Karpas-422 (cell line): ENCODE results near the gene SCUBE2. TPM values are rescaled to one million over a fixed set of nuclear protein-coding genes. Genes with fewer than 3 reads are reported as not detected.

Experiments
- DNase-seq: peaks from one replicate; pipeline ENCODE4 v3.0.0-alpha.2; 2015
- H2AFZ ChIP-seq: fragments of 200-600 bp; sonication (generic); 2 replicates; pipeline ENCODE4 v1.6.1; 2014; ENCODE audit warnings: antibody characterized with exemption, low read length, mixed read lengths
- H3K27ac ChIP-seq: fragments of 200-600 bp; sonication (generic); 2 replicates; pipeline ENCODE4 v1.5.1; 2014; ENCODE audit warnings: mild to moderate bottlenecking, low read length, moderate library complexity
- H3K27me3 ChIP-seq: fragments of 200-600 bp; sonication (generic); 2 replicates; pipeline ENCODE4 v1.6.1; 2014; ENCODE audit warnings: low read length, mixed read lengths
- H3K36me3 ChIP-seq: fragments of 200-600 bp; sonication (generic); 2 replicates; pipeline ENCODE4 v1.6.1; 2014; ENCODE audit warnings: low read length, mixed read lengths; ENCODE audit not compliant: insufficient read depth
- H3K4me1 ChIP-seq: fragments of 200-600 bp; sonication (generic); 2 replicates; pipeline ENCODE4 v1.6.1; 2014; ENCODE audit warnings: mild to moderate bottlenecking, low read length, mixed read lengths
- H3K4me2 ChIP-seq: fragments of 200-600 bp; sonication (generic); 2 replicates; pipeline ENCODE4 v1.6.1; 2014; ENCODE audit warnings: low read length, low read depth, mild to moderate bottlenecking; ENCODE audit not compliant: poor library complexity, severe bottlenecking
- H3K4me3 ChIP-seq: fragments of 200-600 bp; sonication (generic); 2 replicates; pipeline ENCODE4 v1.5.1; 2014; ENCODE audit warnings: mild to moderate bottlenecking, antibody characterized with exemption, low read length, mixed read lengths
- H3K79me2 ChIP-seq: fragments of 200-600 bp; sonication (generic); 2 replicates; pipeline ENCODE4 v1.6.1; 2014; ENCODE audit warnings: mild to moderate bottlenecking, low read length, mixed read lengths
- H3K9ac ChIP-seq: fragments of 200-600 bp; sonication (generic); 2 replicates; pipeline ENCODE4 v1.6.0; 2014; ENCODE audit warnings: low read length
- H3K9me2 ChIP-seq: fragments of 200-600 bp; sonication (generic), shearing (Covaris generic); replicated peaks from 2 replicates; pipeline ENCODE4 v1.6.0; 2014; ENCODE audit warnings: mild to moderate bottlenecking, low read length, moderate library complexity; ENCODE audit not compliant: insufficient read depth
- H3K9me3 ChIP-seq: fragments of 300-700, 200-600 bp; sonication (generic); 2 replicates; pipeline ENCODE4 v1.6.1; 2014; ENCODE audit warnings: low read length, mixed read lengths
- H4K20me1 ChIP-seq: fragments of 200-600 bp; sonication (generic); 2 replicates; pipeline ENCODE4 v1.6.1; 2014; ENCODE audit warnings: mild to moderate bottlenecking, antibody characterized with exemption, low read length, low read depth; ENCODE audit not compliant: insufficient read depth
- total RNA-seq: library from RNA; depleted of rRNA; stranded (reverse); fragments of >200 nt; shearing (Covaris generic); gene quantifications from 2 replicates; pipeline ENCODE4 v1.2.3, GENCODE V29; 2014; ENCODE audit warnings: low replicate concordance

SCUBE2 gene
- total RNA-seq, 1 experiment from 2014 or later = not detected

DNA sequence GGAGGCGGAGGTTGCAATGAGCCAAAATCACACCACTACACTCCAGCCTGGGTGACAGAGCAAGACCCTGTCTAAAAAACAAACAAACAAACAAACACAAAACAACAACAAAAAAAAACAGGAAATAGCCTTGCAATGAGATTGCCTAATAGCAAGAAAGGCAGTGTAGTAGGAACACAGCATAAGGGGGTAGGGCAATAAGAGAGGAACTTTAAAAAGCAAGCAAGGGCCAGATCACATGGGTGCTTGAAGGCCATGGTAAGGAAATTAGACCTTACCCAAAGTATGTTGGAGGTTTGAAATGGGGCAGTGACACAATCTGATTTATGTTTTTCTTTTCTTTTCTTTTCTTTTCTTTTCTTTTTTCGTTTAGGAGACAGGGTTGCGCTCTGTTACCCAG, 52.9 kb downstream of the SCUBE2 start:
- no peak for DNase-seq
- Histone ChIP-seq H3K79me2 (no peaks in the 10 kb centered on the region), H3K9me3 (no peaks in the 10 kb centered on the region), H2AFZ (no peak overlapping the region), H3K27me3 (no peaks in the 10 kb centered on the region), H3K27ac (no peak overlapping the region), H3K9ac (no peak overlapping the region), H3K36me3 (no peaks in the 10 kb centered on the region), H4K20me1 (no peaks in the 10 kb centered on the region), H3K9me2 (no peaks in the 10 kb centered on the region), H3K4me3 (no peak overlapping the region), H3K4me2 (no peak overlapping the region), H3K4me1 (no peaks in the 10 kb centered on the region; the same call in 1 of the 2 replicates)

DNA sequence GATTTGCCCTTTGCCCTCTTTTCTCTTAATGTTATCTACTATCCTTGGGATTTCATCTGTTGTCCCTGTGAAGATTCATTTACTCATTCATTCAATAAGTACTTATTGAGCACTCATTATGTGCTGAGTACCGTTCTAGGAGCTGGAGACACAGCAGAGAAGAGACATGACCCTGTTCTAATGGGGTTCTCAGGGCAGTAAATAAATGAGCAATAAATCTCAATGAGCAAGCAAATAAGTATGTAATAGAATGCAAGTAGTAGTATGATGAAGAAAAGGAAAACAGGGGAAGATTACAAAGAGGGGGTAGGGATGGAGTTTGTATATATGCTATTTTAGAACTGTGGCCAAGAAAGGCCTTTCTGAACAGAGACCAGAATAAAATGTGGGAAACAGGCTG, 53.4 kb downstream of the SCUBE2 start:
- no peaks in the 10 kb centered on the region for H3K36me3 ChIP-seq
- no peaks in the 10 kb centered on the region for H4K20me1 ChIP-seq
- no peak overlapping the region for H3K9ac ChIP-seq
- H3K4me2 ChIP-seq = no peak overlapping the region
- H3K27me3 ChIP-seq = no peaks in the 10 kb centered on the region
- no peak overlapping the region for H3K27ac ChIP-seq
- H3K9me3 ChIP-seq = no peaks in the 10 kb centered on the region
- no peak overlapping the region for H2AFZ ChIP-seq
- H3K4me3 ChIP-seq = no peak overlapping the region
- H3K4me1 ChIP-seq = no peaks in the 10 kb centered on the region; the same call in 1 of the 2 replicates
- no peaks in the 10 kb centered on the region for H3K79me2 ChIP-seq
- no peak for DNase-seq
- H3K9me2 ChIP-seq = no peaks in the 10 kb centered on the region

DNA sequence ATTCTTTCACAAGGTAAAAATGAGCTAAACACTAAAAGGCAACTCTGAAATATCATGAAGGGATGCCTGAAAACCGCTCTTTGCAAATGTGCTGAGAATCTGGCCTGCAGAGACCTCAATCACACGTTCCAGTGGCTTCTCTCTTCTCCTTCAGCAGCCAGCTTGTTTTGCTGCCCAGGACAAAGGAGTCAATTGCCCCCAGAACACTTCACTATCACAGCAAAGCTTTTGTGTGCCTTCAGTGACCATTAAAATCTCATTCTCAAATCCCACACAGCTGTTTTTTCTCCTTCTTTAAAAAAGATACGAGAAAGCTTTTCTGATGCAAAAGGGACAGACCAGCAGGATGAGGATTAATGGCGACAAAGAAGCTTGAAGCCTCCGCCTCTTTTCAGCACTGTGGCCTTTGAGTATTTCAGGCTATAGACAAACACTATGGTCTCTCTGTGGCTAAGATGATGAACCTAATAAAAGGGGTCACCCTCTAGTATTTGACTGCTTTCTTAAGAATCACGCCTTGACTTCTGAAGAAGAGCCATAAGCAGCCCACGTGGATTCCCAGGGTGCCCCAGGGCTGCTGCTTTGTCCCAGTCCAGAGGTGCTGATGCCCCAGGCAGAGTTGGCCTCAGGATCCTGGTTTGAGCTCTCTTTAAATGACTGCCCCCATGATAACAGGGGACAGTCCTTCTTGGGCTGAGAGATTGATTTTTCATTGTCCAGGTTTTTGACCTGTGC, 54.2 kb downstream of the SCUBE2 start:
- H3K27ac ChIP-seq = no peak overlapping the region
- no peaks in the 10 kb centered on the region for H3K79me2 ChIP-seq
- H2AFZ ChIP-seq = no peak overlapping the region
- H3K4me1 ChIP-seq = no peaks in the 10 kb centered on the region; the same call in 1 of the 2 replicates
- no peaks in the 10 kb centered on the region for H3K27me3 ChIP-seq
- H3K36me3 ChIP-seq = no peaks in the 10 kb centered on the region
- no peak overlapping the region for H3K4me3 ChIP-seq
- no peaks in the 10 kb centered on the region for H3K9me3 ChIP-seq
- no peak overlapping the region for H3K9ac ChIP-seq
- no peak overlapping the region for H3K4me2 ChIP-seq
- H3K9me2 ChIP-seq = no peaks in the 10 kb centered on the region
- no peak for DNase-seq
- H4K20me1 ChIP-seq = no peaks in the 10 kb centered on the region

DNA sequence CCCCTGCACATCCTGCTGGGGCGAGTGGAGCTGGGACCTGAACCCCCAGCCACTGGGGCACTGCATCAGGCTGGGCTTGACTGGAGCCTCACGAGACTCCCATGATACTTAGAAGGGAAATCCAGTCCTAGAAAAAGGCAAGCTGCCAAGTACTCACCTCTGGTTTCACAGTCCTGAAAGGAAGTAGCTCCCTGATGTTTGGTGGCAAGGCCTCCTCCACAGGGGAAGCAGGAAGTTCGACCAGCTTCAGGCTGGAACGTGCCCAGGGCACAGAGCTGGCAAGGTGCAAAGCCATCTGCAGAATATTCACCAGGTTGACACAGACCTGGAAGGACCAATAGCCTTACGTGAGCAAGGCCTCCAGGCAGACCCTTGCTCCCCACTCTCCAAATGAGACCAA, 60.8 kb downstream of the SCUBE2 start:
- H3K9ac ChIP-seq = no peak overlapping the region
- H3K4me3 ChIP-seq = no peak overlapping the region
- no peaks in the 10 kb centered on the region for H4K20me1 ChIP-seq
- no peaks in the 10 kb centered on the region for H3K27me3 ChIP-seq
- no peak overlapping the region for H2AFZ ChIP-seq
- H3K27ac ChIP-seq = no peak overlapping the region
- H3K4me1 ChIP-seq = no peaks in the 10 kb centered on the region; the same call in 1 of the 2 replicates
- H3K4me2 ChIP-seq = no peak overlapping the region
- H3K9me3 ChIP-seq = no peaks in the 10 kb centered on the region
- no peaks in the 10 kb centered on the region for H3K79me2 ChIP-seq
- no peak for DNase-seq
- H3K36me3 ChIP-seq = no peaks in the 10 kb centered on the region
- H3K9me2 ChIP-seq = no peaks in the 10 kb centered on the region

DNA sequence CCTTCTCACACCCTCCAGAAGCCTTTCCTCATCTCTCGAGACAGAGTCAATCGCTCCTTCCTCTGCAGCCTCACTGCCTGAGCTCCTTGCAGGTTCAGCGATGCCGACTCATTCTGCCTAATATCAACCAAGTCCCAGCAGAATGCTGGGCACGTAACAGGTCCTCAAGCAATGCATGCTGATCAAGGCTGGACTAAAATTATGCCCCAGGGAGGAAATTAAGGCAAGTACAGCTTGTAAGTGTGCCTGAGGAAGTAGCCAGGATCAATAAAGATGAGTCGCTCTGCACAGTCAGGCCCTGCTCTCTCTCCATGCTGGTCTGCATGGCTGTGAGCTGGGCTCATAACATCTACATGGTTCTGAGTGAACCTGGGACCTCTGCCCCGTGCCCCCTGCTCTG, 62.0 kb downstream of the SCUBE2 start:
- no peaks in the 10 kb centered on the region for H4K20me1 ChIP-seq
- H3K9me3 ChIP-seq = no peaks in the 10 kb centered on the region
- no peaks in the 10 kb centered on the region for H3K27me3 ChIP-seq
- H3K9me2 ChIP-seq = no peaks in the 10 kb centered on the region
- no peak for DNase-seq
- no peaks in the 10 kb centered on the region for H3K4me1 ChIP-seq
- no peaks in the 10 kb centered on the region for H3K36me3 ChIP-seq
- no peak overlapping the region for H3K9ac ChIP-seq
- H3K4me2 ChIP-seq = no peak overlapping the region
- H3K79me2 ChIP-seq = no peaks in the 10 kb centered on the region
- no peak overlapping the region for H2AFZ ChIP-seq
- no peak overlapping the region for H3K4me3 ChIP-seq
- H3K27ac ChIP-seq = no peak overlapping the region

DNA sequence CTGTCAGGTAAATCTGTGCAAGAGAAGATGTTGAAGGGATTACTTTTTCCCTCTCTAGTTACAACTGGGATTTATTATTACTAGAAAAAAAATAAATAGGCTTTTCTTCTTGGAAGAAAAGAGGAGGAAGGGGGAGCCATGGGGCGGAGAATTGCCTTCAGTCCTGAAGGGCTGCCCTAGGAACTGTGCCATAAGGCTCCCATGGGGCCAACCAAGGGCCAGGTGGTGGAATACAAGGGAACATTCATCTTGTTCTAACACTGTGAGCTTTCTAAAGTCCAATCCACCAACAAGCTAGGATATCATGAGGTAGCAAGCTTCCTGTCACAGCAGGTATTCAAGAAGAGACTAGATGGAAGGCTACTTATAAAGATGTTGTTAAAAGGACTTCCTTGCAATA, 62.8 kb downstream of the SCUBE2 start:
- Histone ChIP-seq H4K20me1 (no peaks in the 10 kb centered on the region), H3K4me2 (no peak overlapping the region), H3K27ac (no peak overlapping the region), H3K4me1 (no peaks in the 10 kb centered on the region), H3K27me3 (no peaks in the 10 kb centered on the region), H3K36me3 (no peaks in the 10 kb centered on the region), H3K4me3 (no peak overlapping the region), H3K9me2 (no peaks in the 10 kb centered on the region), H3K9ac (no peak overlapping the region), H2AFZ (no peak overlapping the region), H3K9me3 (no peaks in the 10 kb centered on the region), H3K79me2 (no peaks in the 10 kb centered on the region)
- no peak for DNase-seq

DNA sequence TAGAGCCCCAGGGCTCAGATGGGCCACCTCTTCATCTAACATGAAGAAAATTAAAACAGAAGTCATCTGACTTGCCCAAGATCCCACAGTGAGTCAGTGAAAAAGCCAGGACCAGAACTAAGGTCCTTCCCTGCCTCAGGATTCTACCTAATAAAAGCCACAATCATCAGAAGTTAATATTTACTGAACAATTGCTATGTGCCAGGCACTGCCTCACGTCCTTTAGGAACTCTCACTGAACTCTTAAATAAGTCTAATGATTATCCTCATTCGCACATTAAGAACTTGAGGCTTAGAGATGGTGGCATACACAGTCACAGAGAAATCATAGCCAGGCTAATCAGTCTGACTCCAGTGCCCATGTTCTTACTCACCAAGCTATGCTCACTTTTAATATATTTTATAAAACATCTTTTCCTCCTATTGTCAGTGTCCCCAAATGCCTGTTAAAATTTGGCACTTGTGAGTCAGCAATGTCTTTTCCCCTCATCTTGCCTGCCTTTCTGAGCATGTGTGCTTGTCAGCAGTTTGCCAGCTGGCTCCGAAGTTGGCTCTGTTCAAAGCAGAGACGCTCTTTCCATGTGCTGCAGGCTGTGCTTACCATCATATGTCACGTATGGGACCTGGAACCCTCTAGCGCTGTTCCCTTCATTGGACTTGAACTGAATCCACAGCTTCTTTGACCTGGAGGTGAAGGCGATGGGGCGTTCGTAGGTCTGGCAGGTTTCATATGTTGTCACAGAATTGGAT, 66.1 kb downstream of the SCUBE2 start:
- Histone ChIP-seq H3K27ac (no peak overlapping the region), H3K4me2 (no peak overlapping the region), H3K4me3 (no peak overlapping the region), H3K9me2 (no peaks in the 10 kb centered on the region), H3K36me3 (no peaks in the 10 kb centered on the region), H4K20me1 (no peaks in the 10 kb centered on the region), H2AFZ (no peak overlapping the region), H3K27me3 (no peaks in the 10 kb centered on the region), H3K4me1 (peaks cover 4% of the 10 kb centered on the region), H3K9ac (no peak overlapping the region), H3K79me2 (no peaks in the 10 kb centered on the region), H3K9me3 (no peaks in the 10 kb centered on the region)
- DNase-seq = no peak

DNA sequence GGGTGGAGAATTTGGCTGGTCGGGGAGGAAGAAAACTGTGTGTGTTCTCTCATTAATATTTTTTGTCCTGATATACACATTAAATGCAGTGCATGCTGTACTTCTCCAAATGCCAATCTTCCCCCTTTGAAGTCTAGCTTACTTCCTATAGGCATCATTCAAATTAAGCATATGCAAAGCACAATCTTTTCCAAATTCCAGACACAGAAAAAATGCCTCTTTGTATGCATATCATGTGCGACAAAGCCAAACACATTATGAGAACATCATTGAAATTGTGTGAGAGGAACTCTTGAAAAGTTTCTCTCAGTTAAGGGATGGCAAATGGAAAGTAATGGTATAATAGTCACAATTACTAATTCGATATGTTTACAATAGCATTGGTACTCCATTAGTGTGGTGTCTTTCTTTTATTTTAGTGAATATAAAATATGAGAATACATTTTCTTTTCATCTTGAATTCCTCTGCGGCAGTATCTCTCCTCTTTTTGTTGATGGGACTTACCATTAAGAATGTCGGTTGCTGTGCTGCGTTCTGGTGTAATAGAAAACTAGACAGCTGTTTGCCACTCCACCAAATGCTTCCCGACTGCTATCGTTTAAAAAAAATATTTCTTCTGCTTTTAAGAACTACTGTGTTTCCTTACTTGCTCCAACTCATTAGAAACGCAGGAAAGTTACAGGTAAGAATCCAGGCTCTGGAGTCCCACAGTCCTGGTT, 68.3 kb downstream of the SCUBE2 start:
- Histone ChIP-seq H3K9ac (no peak overlapping the region), H3K27me3 (no peaks in the 10 kb centered on the region), H3K79me2 (no peaks in the 10 kb centered on the region), H3K4me3 (no peak overlapping the region), H2AFZ (no peak overlapping the region), H3K4me2 (no peak overlapping the region), H3K4me1 (peaks cover 4% of the 10 kb centered on the region), H4K20me1 (no peaks in the 10 kb centered on the region), H3K9me2 (no peaks in the 10 kb centered on the region), H3K9me3 (no peaks in the 10 kb centered on the region), H3K27ac (no peak overlapping the region), H3K36me3 (no peaks in the 10 kb centered on the region)
- no peak for DNase-seq
